HG03469 (cell line): Measurements from ENCODE around the gene HYKK.
"Not testable (repeated sequence)": the region's sequence is repeated elsewhere in the genome, so short reads cannot be mapped to it uniquely, and the experiment has no call there.

ENCODE experiments used
- ATAC-seq: cut with Tn5 transposase; IDR thresholded peaks from one replicate; pipeline ENCODE4 v1.9.1; 2021; ENCODE audit warnings: mild to moderate bottlenecking, moderate library complexity, moderate number of reproducible peaks; ENCODE audit not compliant: unreplicated experiment

The HYKK gene

DNA sequence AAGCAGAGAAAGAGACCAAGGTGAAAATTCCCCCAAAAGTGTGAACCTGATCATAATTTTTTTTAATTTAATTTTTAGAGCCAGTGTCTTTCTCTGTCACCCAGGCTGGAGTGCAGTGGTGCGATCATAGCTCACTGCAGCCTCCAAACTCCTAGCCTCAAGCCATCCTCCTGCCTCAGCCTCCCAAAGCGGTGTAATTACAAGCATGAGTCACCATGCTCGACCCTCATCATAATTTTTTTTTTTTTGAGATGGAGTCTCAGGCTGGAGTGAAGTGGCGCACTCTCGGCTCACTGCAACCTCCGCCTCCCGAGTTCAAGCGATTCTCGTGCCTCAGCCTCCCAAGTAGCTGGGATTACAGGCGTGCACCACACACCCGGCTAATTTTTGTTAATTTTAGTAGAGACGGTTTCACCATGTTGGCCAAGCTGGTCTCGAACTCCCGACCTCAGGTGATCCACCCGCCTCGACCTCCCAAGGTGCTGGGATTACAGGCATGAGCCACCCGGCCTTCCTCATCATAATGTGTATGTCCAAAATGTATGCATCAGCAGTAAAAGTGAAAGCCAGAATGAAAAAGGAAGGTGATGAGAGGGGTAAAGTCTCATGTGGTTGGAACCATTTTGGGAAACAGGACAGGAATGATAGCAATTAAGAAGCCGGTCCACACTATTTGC, 32.2 kb downstream of the HYKK start:
- ATAC-seq = not testable (repeated sequence)

DNA sequence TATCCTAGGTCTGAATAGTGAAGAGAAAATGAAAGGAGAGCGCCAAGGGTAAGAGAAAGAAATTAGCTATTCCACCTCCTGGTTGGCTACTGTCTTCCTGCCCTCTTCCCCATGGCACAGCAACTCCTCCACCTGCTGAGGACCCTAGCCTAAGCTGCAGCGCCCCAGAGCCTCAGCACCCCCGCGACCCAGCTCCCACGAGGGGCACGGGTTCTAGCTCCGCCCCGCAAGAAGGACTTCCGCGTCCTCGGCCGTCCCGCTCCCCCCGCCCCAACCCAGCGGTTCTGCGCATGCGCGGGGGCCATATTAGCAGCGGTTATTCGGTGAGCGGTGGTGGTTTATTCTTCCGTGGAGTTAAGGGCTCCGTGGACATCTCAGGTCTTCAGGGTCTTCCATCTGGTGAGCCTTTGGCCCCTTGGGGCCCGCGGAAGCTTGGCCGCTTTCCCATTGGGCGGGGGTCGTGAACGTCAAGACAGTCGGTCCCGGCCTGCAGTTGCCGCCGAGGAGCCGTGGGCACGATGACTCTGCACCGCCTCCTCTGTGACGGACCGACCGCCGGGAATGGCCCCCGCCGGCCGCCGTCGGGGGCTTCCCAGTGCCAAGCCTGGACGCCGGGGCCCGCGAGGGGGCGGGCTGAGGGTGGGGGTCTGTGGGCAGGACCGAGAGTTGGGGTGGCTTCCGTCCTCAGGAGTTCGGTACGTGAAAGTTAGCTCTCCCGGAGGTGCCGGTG, 32.9 kb downstream of the HYKK start, which contains the start of gene PSMA4:
PSMA4 (plus strand) TSS at position 304 of the 730 bp plus-strand sequence. CDS start 1,484 bp downstream, outside the sequence.
- ATAC-seq = no peak

GRCh38 chr15:78540871-78541743, 33.7 kb downstream of the HYKK start:
- ATAC-seq = no peak

GRCh38 chr15:78541744-78542034, 34.3 kb downstream of the HYKK start:
- ATAC-seq = no peak

GRCh38 chr15:78542647-78543046, 35.3 kb downstream of the HYKK start:
- ATAC-seq = no peak

DNA sequence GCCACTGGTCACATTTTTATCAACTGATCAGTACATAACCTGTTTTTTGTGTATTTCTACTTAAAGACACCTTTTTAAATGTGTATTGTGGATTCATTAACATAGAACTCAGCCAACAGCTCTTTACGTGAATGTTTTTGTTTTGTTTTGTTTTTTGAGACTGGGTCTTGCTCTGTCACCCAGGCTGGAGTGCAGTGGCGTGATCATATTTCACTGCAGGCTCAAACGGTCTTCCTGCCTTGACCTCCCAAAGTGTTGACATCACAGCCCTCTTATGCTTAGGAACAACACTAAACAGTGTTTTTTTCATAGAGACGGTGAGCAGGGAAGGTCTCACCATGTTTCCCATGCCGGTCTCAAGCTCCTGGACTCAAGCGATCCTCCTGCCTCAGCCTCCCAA, 42.8 kb downstream of the HYKK start:
- ATAC-seq = no peak

- no peak for ATAC-seq
Measured at GRCh38 chr15:78550815-78551214, 43.4 kb downstream of the HYKK start.

DNA sequence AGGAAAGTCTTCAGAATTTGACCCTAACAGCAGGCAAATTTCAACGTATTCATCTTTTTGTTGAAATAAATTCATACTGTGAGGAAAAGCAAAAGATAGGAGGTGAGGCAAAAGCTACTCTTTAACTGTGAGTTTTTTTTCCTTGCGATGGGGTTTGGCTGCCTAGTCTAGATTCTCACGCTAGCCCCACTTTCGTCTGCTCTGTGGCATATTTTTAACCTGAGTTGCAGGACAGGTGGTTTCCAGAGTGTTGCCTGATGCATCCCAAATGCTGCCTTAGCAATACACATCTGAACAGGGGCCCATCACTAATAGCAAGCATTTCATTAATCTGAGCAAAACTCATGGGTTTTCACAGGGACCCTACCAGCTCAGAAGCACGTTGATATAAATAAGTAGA, 44.5 kb downstream of the HYKK start:
- ATAC-seq = no peak

DNA sequence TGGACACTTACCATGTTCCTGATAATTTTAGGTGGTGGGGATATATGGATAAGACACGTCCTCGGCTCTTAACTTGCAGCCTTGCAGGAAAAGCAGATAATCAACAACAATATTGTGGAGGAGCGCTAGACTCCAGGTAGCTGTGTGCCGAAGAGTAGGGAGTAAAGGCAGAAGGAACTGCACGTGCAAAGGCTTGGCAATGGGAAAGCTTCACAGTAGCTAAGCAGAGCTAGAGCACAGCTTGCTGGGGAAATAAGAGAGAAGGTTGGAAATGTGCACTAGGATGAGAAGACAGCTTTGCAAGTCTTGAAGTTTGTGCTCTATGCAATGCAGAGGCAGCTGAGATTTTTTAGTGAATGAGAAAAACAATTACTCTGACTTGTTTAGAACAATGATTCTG, 45.2 kb downstream of the HYKK start:
- ATAC-seq = no peak

DNA sequence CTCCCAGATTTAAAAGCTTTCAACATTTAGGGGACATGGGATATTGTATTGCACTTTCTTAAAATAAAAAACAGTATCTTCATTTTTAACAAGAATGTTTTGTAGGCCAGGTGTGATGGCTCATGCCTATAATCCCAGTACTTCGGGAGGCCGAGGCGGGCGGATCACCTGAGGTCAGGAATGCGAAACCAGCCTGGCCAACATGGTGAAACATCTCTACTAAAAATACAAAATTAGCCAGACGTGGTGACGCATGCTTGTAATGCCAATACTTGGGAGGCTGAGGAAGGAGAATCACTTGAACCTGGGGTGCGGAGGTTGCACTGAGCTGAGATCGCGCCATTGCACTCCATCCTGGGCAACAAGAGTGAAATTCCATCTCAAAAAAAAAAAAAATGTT, 52.8 kb downstream of the HYKK start:
- ATAC-seq = not testable (repeated sequence)

GRCh38 chr15:78561490-78561889, 54.1 kb downstream of the HYKK start:
- no peak for ATAC-seq

DNA sequence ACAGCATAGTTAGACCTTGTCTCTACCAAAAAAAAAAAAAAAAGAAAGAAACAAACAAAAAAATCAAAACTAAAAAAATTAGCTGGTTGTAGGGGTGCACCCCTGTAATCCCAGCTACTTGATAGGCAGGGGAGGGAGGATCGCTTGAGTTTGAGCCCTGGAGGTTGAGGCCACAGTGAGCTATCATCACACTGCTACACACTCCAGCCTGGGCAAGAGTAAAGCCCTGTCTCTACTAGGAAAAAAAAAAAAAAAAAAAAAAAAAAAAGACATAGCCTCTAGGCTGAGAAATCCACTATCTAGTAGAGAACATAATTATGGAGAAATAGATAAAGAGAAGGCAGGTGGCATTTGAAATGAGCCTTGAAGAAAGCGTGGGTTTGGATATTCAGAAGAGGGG, 55.7 kb downstream of the HYKK start:
- no peak for ATAC-seq

- peak; percentile 8 for ATAC-seq
Measured at GRCh38 chr15:78564743-78565096, 57.3 kb downstream of the HYKK start.

GRCh38 chr15:78565097-78565950, 57.9 kb downstream of the HYKK start, which contains the start of gene CHRNA5:
Gene CHRNA5, plus strand, starts transcription at chr15:78565520. Its CDS starts 200 bp downstream, at chr15:78565720.
- peak; percentile 32 for ATAC-seq

- ATAC-seq = no peak
Measured at GRCh38 chr15:78565951-78566774, 58.8 kb downstream of the HYKK start.

DNA sequence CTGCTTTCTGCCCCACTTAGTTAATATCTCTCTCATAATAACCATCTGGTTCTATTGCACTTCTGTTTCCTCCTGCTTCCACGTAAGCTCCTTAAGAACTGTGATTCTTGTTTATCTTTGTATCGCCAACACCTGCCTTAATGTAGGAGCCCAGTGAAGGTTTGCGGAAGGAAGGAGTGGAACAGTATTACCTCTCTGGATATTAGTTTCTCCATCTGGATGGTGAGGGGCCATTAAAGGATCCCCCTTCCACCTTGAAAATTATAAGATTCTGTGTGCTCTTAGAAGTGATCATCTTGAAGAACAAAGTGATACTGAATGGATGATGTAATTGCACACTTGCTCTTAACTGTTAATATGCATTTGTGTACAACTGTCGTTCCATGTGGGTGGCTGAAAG, 60.2 kb downstream of the HYKK start:
- ATAC-seq = no peak

GRCh38 chr15:78570710-78571109, 63.3 kb downstream of the HYKK start:
- ATAC-seq = no peak

- ATAC-seq = no peak
Measured at GRCh38 chr15:78571382-78571781, 64.0 kb downstream of the HYKK start.

DNA sequence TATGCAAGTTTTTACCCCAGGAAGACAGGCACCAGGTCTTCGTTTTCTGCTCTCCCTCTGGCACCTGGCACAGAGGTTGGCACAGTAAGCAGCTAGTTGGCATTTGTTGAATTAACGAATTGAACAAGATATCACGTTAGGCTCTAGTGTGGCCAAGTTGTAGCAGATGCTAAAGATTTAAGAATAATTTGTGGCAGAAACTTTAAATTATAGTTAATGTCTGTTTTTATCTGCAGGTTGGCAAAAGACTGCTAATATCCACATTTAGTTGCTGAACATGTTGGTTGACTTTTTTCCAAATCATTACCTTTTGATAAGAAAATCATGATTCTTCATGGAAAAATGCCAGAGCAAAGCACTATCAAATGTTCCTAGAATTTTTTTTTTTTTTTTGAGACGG, 66.0 kb downstream of the HYKK start:
- ATAC-seq = no peak

GRCh38 chr15:78574944-78575343, 67.6 kb downstream of the HYKK start:
- ATAC-seq = no peak
